GM19324 (cell line): ENCODE results near the gene CBFA2T2.

Experiments used
- ATAC-seq: cut with Tn5 transposase; IDR thresholded peaks from one replicate; pipeline ENCODE4 v1.9.1; 2021; ENCODE audit warnings: mild to moderate bottlenecking, moderate library complexity; ENCODE audit not compliant: unreplicated experiment, low FRiP score

The CBFA2T2 gene

DNA sequence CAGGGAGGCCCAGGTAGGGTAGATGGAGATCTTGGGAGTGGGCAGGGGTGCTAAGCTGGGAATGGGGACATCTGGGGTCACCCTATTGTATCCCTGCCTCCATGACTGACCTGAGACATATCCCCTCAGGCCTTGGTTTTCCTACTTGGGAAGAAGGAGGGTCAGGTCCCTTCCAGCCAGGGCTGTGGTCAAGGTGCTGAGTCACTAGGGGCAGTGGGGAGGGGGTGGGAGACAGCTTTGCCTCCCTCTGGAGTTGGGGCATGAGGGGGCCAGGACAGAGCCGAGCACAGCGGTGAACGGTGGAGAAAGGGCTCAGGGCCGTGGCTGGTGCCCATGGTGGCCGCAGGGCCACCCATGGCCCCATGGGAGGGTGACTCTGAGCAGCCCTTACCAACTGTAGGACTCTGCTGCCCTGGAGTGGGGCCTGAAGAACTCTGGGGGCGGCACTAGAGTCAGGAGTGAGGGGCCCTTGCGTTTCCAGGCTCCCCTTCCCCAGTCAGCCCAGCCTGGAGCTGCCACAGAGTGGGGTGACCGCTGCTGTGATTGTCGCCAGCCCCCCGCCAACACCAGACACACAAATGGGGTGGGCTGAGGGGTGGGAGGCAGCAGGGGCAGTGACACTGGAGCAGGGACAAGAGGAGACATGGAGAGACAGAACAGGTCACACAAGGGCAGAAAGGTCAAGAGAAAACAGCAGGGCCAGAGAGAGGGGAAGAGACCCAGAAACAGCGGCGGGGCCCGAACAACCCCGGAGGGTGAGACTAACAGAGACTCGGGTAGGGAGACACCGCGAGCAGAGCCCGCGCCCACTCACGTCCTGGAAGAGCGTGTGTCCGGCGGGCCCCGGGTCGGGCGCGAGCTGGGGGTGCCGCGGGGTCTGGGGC is 183.8 kb downstream of the CBFA2T2 start:
- ATAC-seq, result no peak

DNA sequence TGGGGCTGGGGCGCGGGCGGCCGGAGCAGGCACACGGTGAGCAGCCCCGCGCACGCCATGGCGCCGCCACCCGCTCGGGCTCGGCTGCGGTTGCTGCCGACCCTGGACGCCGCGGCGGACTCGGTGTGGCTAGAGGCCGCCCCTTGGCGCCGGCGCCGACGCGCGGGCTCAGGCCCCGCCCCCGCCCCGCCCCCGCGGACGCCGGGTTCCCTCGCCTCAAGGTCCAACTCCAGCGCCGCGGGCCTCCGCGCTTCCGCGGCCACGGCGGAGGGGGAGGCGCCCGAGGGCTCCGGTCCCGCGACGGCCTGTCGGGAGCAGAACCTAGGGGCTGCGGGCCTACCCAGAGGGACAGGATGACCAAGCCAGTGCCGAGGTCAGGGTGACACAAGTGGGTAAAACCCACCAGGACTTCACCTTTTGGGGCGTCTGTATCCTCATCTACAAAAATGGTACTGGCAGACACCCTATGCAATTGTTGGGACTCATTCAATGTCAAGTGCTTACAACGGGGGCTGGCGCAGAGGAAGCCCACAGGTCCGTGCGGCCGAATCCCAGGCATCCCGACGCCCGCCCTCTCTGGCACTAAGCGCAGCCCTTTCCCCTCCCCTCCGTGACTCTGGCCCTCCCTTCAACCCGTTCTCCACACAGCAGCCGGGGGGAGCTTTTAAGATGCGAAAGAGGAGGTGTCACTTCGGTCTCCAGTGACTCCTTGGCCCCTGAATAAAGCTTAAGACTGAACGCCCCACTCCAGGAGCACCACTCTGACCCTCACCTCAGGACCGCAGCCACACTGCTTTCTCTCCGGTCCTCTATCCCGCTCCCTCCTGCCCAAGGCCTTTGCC is 184.6 kb downstream of the CBFA2T2 start, which contains the start of gene NECAB3:
Gene NECAB3, minus strand, starts transcription at position 135 of the 842 bp plus-strand sequence. Its CDS starts 76 bp downstream, at position 59.
- no peak for ATAC-seq

DNA sequence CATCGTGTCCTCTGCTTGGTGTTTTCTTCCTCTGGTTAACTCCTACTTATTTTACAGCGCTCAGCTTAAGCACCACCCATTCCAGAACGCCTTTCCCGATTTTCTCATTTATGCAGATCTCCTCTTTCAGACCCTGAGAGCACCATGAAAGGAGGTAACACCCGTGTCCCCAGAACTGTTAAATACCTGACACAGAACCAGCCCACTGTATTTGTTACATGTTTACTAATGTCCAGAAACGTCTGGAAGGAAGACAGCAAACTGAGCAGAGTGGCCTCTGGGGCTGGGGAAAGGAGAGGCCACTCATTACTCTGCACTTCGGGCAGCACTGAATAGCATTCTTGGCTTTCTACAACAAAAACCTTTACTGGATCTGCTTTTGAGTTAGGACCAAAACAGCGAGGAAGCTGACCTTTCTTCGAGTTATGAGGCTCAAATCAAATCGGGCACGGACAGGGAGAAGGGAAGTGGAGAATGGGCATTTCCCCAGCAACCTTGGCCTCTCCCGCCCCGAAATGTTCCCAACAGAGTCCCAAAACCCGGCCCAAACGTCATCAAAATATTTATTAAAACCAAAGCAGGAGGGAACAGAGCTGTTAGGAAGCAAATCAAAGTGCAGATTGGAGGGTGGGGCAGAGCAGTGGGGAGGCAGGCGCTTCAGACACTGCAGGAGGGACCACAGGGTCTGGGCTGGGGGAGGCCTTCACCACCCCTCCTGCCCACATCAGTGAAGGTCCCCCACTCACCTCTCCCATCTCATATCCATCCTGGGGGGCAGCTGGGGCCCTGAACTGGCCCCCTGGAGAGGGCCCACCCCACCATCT is 185.5 kb downstream of the CBFA2T2 start:
- ATAC-seq, result no peak

DNA sequence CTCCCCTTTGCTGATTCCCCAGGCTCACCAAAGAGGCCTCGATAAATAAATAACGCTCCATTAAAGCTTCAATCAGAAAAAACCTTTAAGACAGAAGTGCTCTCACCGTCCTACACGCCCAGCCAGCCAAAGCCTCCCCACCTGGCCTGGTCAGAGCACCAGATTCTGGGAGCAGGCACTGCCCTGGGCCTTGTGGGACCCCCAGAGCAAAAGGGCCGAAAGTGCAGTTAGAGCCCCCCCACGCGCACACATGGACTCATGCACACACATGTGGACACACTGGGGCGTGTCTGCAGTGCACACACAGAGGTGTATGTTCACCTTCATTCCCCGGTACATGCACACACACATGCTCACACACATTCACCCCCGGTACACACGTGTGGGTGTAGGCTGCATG is 186.2 kb downstream of the CBFA2T2 start:
- ATAC-seq, result no peak

DNA sequence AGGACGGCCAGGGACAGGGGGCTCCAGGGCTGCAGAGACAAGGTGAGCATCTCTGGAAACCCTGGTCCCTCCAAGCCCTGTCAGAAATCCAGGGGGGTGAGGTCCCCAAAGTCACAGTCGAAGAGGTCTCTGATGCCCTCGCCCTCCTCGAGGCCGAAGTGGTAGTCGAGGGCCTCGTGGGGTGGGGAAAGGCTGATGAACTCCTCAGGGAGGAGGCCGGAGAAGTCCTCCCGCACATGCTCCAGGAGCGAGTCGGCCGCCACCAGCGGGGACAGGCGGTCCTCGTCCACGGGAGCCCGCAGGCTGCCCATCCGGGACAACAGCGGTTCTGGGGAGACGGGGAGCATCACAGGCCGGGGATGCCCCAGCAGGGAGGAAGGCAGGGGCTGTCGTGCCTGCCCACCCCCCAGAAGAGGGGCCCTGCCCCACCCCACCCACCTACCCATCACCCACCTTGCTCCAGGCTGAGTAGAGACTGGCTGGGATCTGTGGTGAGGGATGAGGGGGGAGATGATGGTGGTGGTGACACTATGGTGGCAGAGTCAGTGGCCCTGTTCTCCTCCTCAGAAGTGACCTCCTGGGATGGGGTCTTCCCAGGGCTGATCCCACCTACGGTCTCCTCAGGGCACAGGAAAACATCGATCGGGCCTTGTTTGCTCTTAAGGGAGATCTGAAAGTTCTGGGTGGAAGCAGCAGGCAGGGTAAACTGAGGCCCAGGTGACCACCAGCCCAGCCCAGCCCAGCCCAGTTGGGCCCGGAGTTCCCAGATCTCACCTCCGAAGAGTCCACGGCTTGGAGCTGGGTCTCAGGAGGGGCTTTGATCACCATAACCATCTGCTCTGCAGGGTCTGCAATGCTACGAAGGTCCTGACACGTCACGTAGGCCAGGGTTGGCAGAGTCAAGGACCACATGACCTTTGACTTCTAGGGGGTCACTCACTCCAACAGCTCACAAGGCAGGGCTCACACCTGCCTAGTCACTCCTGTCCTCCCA is 187.1 kb downstream of the CBFA2T2 start:
- no peak for ATAC-seq

DNA sequence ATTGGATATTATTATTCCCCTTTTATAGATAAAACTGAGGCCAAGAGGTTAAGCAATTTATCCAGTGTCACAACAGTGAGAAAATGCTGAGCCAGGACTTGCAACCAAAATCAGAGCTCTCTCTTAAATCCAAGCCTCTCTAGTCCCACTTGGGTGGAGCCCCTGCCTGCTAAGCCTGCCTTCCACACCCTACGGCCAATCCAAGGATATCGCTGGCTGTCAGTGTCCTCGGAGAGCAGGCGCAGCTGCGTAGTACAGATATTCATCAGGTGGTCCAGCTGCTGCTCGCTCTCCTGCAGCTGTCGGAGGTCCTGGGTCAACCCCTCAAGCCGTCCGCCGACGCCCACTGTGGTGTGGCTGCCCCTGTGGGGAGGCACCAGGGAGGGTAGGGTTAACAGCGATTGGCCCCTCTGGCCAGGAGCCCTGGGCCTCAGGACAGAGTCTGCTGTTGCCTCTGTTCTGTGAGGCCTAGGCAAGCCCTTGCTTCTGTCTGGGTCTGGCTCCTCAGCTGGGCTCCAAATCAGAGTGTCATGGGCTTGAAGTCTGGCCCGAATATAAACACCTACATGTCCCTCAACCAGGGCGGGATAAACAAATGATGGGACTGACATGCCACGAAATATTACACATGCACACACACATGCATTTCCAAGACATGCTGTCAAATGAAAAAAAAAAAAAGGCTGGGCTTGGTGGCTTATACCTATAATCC is 188.3 kb downstream of the CBFA2T2 start:
- no peak for ATAC-seq

DNA sequence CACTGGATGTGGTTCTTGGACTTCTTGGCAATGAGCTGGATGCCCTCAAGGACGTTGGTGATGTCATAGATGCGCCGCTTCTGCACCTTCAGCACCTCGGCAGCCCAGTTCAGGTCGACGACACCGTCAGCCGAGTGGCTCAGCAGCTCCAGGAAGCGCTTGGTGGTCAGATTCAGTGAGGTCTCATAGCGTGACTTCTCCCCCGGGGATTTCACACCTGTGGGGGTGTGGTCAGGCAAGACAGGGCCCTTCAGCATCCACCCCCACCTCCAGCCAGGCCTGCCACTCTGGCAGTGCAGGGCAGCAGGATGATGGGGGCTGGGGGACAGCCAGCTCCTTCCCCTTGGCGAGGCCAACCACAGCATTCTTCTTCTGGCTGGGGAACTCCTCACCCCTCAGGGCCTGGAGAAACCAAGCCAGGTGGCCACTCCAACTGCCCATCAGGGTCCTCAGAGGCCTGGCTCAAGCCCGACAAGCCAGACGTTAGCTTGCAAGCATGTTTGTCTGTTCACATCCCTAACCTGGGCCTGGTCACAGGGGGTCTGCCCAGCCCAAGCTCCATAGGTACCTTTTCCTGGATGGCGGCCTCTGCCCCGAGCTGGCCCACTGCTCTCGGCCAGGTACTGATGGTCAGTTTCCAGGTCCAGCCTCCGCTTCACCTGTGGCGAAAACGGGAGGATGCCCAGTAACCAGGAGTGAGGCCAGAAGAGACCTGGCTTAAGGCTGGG is 190.0 kb downstream of the CBFA2T2 start:
- ATAC-seq, result peak; percentile 50

DNA sequence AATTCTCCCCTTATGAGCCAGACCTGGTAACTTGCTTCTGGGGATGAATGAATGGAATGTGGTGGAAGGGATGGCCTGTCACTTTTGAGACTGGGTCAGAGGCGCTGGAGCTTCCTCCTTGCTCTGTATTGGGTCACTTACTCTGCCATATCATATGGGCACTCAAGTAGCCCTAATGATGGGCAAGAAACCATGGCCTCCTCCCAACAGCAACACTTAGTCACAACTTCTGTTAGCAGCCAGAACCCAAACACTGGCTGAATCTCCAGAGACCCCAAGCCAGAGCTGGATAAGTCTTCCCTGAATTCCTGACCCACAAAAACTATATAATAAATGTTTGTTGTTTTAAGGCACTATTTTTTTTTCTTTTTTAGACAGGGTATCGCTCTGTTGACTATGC is 190.8 kb downstream of the CBFA2T2 start:
- ATAC-seq, result no peak

DNA sequence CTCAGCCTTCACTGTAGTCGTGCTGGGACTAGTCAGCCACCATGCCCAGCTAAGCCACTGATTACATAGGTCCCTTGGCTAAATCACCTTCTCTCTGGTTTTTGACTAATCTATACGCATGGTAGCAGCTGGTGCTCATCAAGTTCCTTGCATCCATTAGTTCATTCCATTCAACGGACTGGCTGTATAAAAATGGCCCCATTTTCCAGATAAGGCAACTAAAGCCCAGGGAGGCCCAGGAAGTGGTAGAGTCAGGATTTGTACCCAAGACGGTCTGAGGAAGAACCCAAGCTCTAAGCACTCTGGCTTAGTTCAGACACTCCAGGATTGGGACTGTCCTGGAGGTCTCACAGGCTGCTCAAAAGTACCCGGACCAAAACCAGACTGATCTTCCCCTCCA is 191.4 kb downstream of the CBFA2T2 start:
- no peak for ATAC-seq

DNA sequence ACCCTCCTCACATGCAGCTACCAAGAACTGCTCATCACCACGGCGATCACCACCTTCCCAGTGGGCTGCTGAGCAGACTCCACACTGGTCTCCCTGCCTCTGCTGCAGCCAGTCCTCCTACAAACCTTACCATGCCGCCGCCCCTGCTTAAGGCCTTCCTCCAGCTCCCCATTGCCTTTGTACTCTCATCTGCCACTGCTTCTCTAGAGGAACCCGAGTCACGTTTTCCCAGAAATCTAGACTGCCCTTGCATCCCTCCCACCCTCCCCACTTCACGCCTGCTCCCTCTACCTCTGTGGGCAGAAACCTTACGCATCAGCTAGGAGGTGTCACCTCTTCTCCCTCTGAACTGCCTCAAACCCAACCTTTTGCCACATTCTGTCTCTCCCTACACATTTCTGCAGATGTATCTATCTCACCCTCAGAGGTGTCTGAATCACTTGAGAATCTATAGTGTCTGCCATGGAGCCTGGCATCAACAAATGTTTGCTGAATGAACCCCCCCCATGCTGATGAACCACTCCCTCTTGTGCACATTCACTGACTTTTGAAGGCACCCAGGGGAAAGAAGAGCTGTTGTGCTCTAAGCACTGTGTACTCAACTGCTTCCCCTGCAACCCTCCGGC is 191.9 kb downstream of the CBFA2T2 start:
- no peak for ATAC-seq

DNA sequence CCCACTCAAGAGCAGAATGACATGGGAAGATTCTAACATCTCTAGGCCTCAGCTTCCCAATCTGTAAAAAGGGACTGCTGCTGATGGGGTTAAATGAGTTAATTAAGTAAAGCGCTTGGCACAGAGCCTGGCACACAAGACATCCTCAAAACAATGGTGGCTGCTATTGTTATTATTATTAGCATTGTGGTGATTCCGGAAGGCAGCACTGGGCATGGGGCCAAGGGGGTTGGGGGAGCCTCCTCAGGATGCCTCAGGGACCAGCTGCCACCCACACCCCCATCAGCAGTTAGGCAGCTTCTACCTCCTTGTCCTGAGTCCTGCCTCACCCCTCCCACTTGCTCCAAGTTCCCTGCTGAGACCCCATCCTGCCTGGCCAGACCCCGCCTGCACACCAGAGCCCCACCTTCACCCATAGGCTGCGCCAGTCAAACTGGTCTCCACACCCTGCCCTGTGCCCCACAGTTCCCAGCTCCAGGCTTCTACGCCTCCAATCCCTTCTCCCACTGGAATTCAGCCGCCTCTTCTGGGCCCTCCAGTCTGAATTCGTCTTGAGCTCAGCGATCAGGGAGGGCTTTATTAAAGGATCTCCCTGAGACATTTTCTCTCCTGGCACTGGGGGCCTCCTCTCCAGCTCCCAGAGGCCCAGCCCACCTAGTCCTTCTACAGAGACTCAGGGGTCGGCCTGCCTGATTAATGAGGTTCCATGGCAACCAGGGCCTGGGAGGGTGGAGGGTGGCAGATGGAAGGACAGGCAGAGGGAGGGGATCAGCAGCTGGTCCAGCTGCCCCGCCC is 194.8 kb downstream of the CBFA2T2 start:
- no peak for ATAC-seq

DNA sequence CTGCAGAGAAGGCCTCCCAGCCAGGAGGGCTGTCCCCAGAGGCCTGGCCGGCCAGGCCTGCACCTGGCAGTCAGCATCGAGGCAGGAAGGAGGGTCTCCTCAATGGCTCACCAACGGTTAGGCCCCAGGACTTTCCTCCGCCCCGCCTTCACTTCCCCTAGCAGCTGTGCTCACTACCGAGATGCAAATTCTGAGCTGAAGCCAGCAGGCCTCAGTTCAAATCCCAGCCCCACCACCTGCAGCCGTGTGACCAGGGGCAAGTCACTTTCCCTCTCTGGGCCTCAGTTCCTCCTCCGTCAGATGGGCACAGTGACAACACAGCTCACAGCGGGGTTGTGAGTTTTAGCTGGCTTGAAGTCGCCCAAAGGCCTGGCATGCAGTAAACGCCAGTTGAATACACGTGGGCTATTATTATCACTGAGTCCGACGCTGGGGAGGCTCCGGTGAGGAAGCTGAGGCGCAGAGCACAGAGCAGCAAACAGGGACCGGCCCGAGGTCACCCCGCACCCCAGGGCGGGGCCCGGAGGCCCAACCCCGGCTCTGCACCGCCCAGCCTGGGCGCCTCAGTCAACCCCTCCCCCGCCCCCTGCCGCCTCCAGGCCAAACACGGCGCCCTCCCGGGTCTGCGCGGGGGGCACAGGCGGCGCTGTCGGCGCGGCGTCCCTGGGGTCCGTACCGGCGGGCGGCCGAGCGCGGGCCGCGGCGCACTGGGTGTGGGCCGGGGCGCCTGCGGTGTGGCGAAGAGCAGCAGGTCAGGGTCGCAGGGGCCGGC is 195.6 kb downstream of the CBFA2T2 start:
- ATAC-seq, result peak; percentile 23

DNA sequence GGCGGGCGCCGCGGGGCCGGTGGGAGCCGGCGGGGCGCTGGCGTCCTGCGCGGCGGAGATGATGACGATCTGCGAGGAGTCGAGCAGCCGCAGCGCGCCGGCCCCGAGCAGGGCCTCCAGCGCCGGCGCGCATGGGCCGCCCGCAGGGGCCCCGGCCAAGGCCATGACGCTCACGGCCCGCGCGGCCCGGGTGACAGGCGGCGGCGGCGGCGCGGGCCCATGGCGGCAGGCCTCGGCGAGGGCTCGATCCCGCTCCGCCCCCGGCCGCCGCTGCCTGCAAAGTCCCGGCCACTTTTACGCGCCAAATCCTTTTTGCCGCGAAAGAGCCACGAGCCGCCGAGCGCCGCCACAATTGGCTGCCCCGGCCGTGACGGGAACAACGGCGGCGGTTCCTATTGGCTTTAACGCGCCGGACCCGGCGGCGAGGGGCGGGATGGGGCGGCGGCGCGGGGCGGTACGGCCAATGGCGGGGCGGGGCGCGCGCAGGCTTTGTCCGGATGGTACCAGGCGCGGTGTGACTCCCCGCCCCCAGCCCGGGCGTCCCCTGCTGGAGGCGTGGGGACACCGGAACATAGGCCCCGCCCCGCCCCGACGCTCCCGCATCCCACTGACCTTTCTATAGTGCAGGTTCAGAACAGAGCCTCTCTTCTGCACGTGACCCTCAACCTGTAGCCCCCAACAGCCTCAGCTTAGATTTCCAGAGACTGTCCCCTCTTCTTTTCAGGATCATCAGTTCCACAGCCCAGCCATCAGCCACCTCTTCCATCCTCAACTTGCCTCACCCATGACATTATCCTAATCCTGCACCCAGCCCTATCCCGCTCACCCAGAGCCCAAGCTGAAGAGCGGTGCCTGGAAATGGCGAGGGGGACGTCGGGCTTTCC is 196.4 kb downstream of the CBFA2T2 start, which contains the start of gene E2F1:
Gene E2F1, minus strand, starts transcription at position 286 of the 884 bp plus-strand sequence. Its CDS starts 121 bp downstream, at position 165.
- peak; percentile 89 for ATAC-seq

DNA sequence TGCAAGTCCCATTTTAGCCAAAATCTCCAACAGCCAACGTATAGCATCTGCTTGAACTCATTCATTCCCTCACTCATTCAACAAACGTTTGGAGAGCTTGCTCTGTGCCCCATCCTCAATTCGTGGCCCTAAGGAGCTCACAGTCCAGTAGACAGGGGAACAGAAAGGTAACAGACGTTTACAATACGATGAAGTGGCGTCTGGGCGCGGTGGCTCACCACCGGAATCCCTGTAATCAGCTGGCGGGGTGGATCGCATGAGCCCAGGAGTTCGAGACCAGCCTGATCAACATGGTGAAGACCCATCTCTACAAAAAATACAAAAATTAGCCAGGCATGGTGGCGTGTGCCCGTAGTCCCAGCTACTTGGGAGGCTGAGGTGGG is 197.1 kb downstream of the CBFA2T2 start:
- ATAC-seq, result no peak

DNA sequence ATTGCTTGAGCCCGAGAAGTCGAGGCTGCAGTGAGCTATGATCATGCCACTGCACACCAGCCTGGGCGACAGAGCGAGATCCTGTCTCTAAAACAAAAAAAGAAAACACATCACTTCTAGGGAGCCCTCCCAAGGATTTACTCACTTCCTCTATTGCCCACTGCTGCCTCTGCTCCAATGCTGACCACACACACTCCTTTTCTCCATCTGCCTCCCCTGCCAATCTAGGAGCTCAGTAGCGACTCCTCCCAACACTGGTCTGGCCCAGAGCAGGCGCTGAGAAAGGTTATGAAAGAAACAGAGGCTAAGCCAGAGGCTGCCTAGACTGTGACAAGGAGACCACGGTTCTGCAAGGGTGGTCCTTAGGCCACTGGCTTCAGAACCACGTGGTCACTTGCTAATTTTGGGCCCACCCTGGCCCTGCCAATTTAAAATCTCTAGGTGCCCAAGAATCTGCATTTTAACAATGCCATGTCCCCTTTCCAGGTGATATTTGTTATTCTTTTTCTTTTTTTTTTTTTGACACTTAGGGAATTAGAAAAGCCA is 197.5 kb downstream of the CBFA2T2 start:
- no peak for ATAC-seq
